IMR-90 (cell line): ENCODE measurements around the gene POLR2L. TPM values are rescaled to one million over a fixed set of nuclear protein-coding genes. Genes with fewer than 3 reads are reported as not detected.

Source experiments
- ATAC-seq: fragments of 200-7000 bp; cut with Tn5 transposase; 2 replicates; pipeline ENCODE4 v1.9.1; 2020; ENCODE audit warnings: low read depth, mild to moderate bottlenecking, moderate library complexity
- BruUV-seq: library from RNA; stranded (reverse); fragments of 400-500 nt; replicated peaks from 2 replicates; lab custom pipeline; 2021; lab: Mats Ljungman, UMichigan
- CTCF ChIA-PET: fragments of 300-600 bp; formaldehyde crosslinking; extraction: SDS; loops from one replicate; lab custom pipeline; 2021; ENCODE audit warnings: antibody characterized with exemption; lab: Yijun Ruan, JAX
- POLR2A ChIA-PET: fragments of 300-600 bp; sonication (Branson Sonifier 250); formaldehyde crosslinking; loops from one replicate; lab custom pipeline; 2022; ENCODE audit warnings: antibody characterized with exemption; ENCODE audit not compliant: unreplicated experiment; lab: Charles Lee
- DNase-seq: peaks from one replicate; pipeline ENCODE4 v3.0.0; 2013
- H2AFZ ChIP-seq: replicated peaks from 2 replicates; pipeline ENCODE3; 2013; ENCODE audit warnings: low read length, mild to moderate bottlenecking; ENCODE audit not compliant: poor library complexity
- H2AK5ac ChIP-seq: 2 replicates; pipeline ENCODE4 v1.6.1; 2013; ENCODE audit warnings: low read depth, low read length, inconsistent platforms
- H2AK9ac ChIP-seq: replicated peaks from 2 replicates; pipeline ENCODE3; 2013; ENCODE audit warnings: mild to moderate bottlenecking, low read depth, low read length, moderate library complexity; ENCODE audit not compliant: poor library complexity
- H2BK120ac ChIP-seq: 2 replicates; pipeline ENCODE4 v1.6.1; 2013; ENCODE audit warnings: low read depth, low read length, inconsistent platforms
- H2BK15ac ChIP-seq: 3 replicates; pipeline ENCODE4 v1.6.1; 2013; ENCODE audit warnings: low read depth, low read length, inconsistent platforms
- H2BK20ac ChIP-seq: 2 replicates; pipeline ENCODE4 v1.6.1; 2013; ENCODE audit warnings: low read depth, mild to moderate bottlenecking, inconsistent platforms, low read length, moderate library complexity
- H2BK5ac ChIP-seq: 2 replicates; pipeline ENCODE4 v1.6.1; 2013; ENCODE audit warnings: mild to moderate bottlenecking, low read depth, low read length, inconsistent platforms; ENCODE audit not compliant: poor library complexity, severe bottlenecking
- H3K14ac ChIP-seq: replicated peaks from 2 replicates; pipeline ENCODE4 v1.6.1; 2013; ENCODE audit warnings: low read depth, low read length, inconsistent platforms
- H3K18ac ChIP-seq: 2 replicates; pipeline ENCODE4 v1.6.1; 2013; ENCODE audit warnings: low read depth, low read length, control low read depth
- H3K23ac ChIP-seq: 2 replicates; pipeline ENCODE4 v1.6.1; 2013; ENCODE audit warnings: low read depth, low read length, inconsistent platforms
- H3K27ac ChIP-seq: 2 replicates; pipeline ENCODE4 v1.5.1; 2013; ENCODE audit warnings: mild to moderate bottlenecking, control low read depth, low read length; ENCODE audit not compliant: insufficient read depth
- H3K27me3 ChIP-seq: 2 replicates; pipeline ENCODE4 v1.6.1; 2013; ENCODE audit warnings: low read length; ENCODE audit not compliant: control insufficient read depth, insufficient read depth
- H3K36me3 ChIP-seq: 2 replicates; pipeline ENCODE4 v1.6.1; 2013; ENCODE audit warnings: low read length, mixed read lengths; ENCODE audit not compliant: control insufficient read depth, insufficient read depth
- H3K4ac ChIP-seq: 2 replicates; pipeline ENCODE4 v1.6.1; 2013; ENCODE audit warnings: low read depth, low read length, inconsistent platforms
- H3K4me1 ChIP-seq: 2 replicates; pipeline ENCODE4 v1.6.1; 2013; ENCODE audit warnings: low read length, mixed read lengths; ENCODE audit not compliant: control insufficient read depth, insufficient read depth
- H3K4me2 ChIP-seq: 2 replicates; pipeline ENCODE4 v1.6.1; 2013; ENCODE audit warnings: low read depth, mild to moderate bottlenecking, control low read depth, low read length, moderate library complexity
- H3K4me3 ChIP-seq: 2 replicates; pipeline ENCODE4 v1.5.1; 2013; ENCODE audit warnings: low read depth, mild to moderate bottlenecking, control low read depth, low read length, moderate library complexity; ENCODE audit not compliant: insufficient read depth
- H3K56ac ChIP-seq: 2 replicates; pipeline ENCODE4 v1.6.1; 2013; ENCODE audit warnings: low read length, inconsistent platforms; ENCODE audit not compliant: insufficient read depth; ENCODE audit errors: extremely low read depth
- H3K79me1 ChIP-seq, 2 experiments: 2 replicates each; pipeline ENCODE4 v1.6.1; 2013; ENCODE audit warnings: low read length in 2 of 2, inconsistent platforms in 1 of 2, low read depth in 1 of 2
- H3K9ac ChIP-seq: 2 replicates; pipeline ENCODE4 v1.6.1; 2013; ENCODE audit warnings: low read depth, low read length, control low read depth
- H3K9me1 ChIP-seq: 2 replicates; pipeline ENCODE4 v1.6.1; 2013; ENCODE audit warnings: low read length, inconsistent platforms; ENCODE audit not compliant: insufficient read depth
- H3K9me3 ChIP-seq: 2 replicates; pipeline ENCODE4 v1.6.1; 2013; ENCODE audit warnings: low read length; ENCODE audit not compliant: control insufficient read depth, insufficient read depth
- H4K20me1 ChIP-seq: 2 replicates; pipeline ENCODE4 v1.6.1; 2013; ENCODE audit warnings: low read length, inconsistent platforms; ENCODE audit not compliant: insufficient read depth
- H4K5ac ChIP-seq: 2 replicates; pipeline ENCODE4 v1.6.1; 2013; ENCODE audit warnings: mild to moderate bottlenecking, low read depth, low read length, control low read depth
- H4K8ac ChIP-seq, 2 experiments: 2 replicates each; pipeline ENCODE4 v1.6.1; 2013; ENCODE audit warnings: low read depth in 2 of 2, low read length in 2 of 2, control low read depth in 1 of 2, inconsistent platforms in 1 of 2
- H4K91ac ChIP-seq: 2 replicates; pipeline ENCODE4 v1.6.1; 2013; ENCODE audit warnings: low read depth, low read length, inconsistent platforms; ENCODE audit not compliant: insufficient read depth
- MAFK ChIP-seq: IDR thresholded peaks from 2 replicates; pipeline ENCODE4 v1.6.1; 2012; ENCODE audit warnings: low read depth, low read length, improper control_type of control experiment
- MXI1 ChIP-seq: IDR thresholded peaks from 2 replicates; pipeline ENCODE4 v1.6.1; 2012; ENCODE audit warnings: low read depth, mild to moderate bottlenecking, low read length, moderate library complexity, borderline replicate concordance
- POLR2A ChIP-seq: IDR thresholded peaks from 2 replicates; pipeline ENCODE4 v1.6.1; 2012; ENCODE audit warnings: mild to moderate bottlenecking, low read depth, low read length
- WGBS, 2 experiments: methylation state at CpG; one replicate each; pipeline versions ENCODE4 v1.1.5 to v1.1.7; 2013; ENCODE audit warnings: missing lambda C conversion rate in 2 of 2; ENCODE audit not compliant: insufficient read length in 1 of 2; ENCODE audit errors: extremely low coverage in 2 of 2; 5-methylcytosine and 5-hydroxymethylcytosine counted together
- dilution Hi-C: fragments of 300-500 bp; cut with HindIII; formaldehyde crosslinking; loops from one replicate; pipeline ENCODE4 v1.14.3; 2018; ENCODE audit warnings: low sequenced_read_pairs; ENCODE audit not compliant: unreplicated experiment
- in situ Hi-C: fragments of 300-500 bp; cut with MboI; formaldehyde crosslinking; loops from 3 replicates; pipeline ENCODE4 v1.14.3; 2019; ENCODE audit warnings: low sequenced_read_pairs, inconsistent platforms, mixed read lengths
- intact Hi-C: fragments of 100-400 bp; cut with micrococcal nuclease; formaldehyde crosslinking; loops from 2 replicates; pipeline ENCODE4 v1.10.0; 2022
- polyA plus RNA-seq, 3 experiments: library from polyadenylated mRNA; depleted of rRNA; stranded (reverse); fragments of >200 nt; gene quantifications; 2 replicates each; pipeline ENCODE4 v1.2.3, GENCODE V29; 2012; ENCODE audit warnings: low replicate concordance in 1 of 3
- total RNA-seq: library from RNA; depleted of rRNA; stranded (reverse); fragments of >200 nt; gene quantifications from 2 replicates; pipeline ENCODE4 v1.2.3, GENCODE V29; 2012

POLR2L gene
- total and polyA plus RNA-seq, 2 of the 4 experiments (the other 2 are of a cell fraction): 44.4 to 416 TPM

- peaks cover 52% of the 10 kb centered on the region for H3K36me3 ChIP-seq
- no TSS peak for BruUV-seq
- TF ChIP-seq MXI1 (no peak), POLR2A (peak; percentile 26; the same call in 1 of the 2 replicates), MAFK (no peak)
- no peak overlapping the region for H2BK20ac ChIP-seq
- in situ Hi-C loops: no loop called here
- H2AFZ ChIP-seq: no peak overlapping the region
- H3K27me3 ChIP-seq: no peaks in the 10 kb centered on the region
- H2BK15ac ChIP-seq: no peak overlapping the region
- peak overlapping the region; percentile 82 for H2AK9ac ChIP-seq
- ATAC-seq: no peak
- no peak overlapping the region for H3K4ac ChIP-seq
- H3K27ac ChIP-seq: no peak overlapping the region
- 91% methylated on average over 6 of the region's 22 CpGs; no CpG with 5 or more reads in 1 of the 2 experiments for WGBS, 2 experiments
- H3K18ac ChIP-seq: no peak overlapping the region
- H2BK5ac ChIP-seq: no peak overlapping the region
- no peaks in the 10 kb centered on the region for H3K9me3 ChIP-seq
- no peak overlapping the region for H3K9ac ChIP-seq
- no peak overlapping the region for H3K14ac ChIP-seq
- no peak overlapping the region for H4K91ac ChIP-seq
- H3K4me1 ChIP-seq: peaks cover 25% of the 10 kb centered on the region
- intact Hi-C loops: no loop called here
- H2BK120ac ChIP-seq: no peak overlapping the region
- no peak overlapping the region for H2AK5ac ChIP-seq
- H3K9me1 ChIP-seq: peaks cover 24% of the 10 kb centered on the region
- no peak overlapping the region for H4K5ac ChIP-seq
- peaks cover 87% of the 10 kb centered on the region for H4K20me1 ChIP-seq
- H3K56ac ChIP-seq: no peak overlapping the region
- H3K4me2 ChIP-seq: no peak overlapping the region
- H3K23ac ChIP-seq: no peak overlapping the region
- H3K4me3 ChIP-seq: no peak overlapping the region
- ChIA-PET CTCF (interaction anchor here (0.7 kb wide), 1 partner anchor 9 kb away, joined by 3 read pairs; no protein-coding TSS in a partner anchor), POLR2A (interaction anchor here (1.8 kb wide), 1 partner anchor 18 kb away, joined by 5 read pairs; the partner anchor contains the start of gene PNPLA2)
- peak overlapping the region in 1 of 2 experiments; percentile 17; a peak in 1 of 4 replicates for H4K8ac ChIP-seq
- no peak for DNase-seq
- dilution Hi-C loops: no loop called here
- H3K79me1 ChIP-seq: peaks cover 19 to 74% of the 10 kb centered on the region in 2 experiments; a peak in 3 of 4 replicates
Observed at GRCh38 chr11:837189-837989, 4.9 kb downstream of the POLR2L start.
